ENCODE results near the gene APBB2. TPM values are rescaled to one million over a fixed set of nuclear protein-coding genes. Genes with fewer than 3 reads are reported as not detected.

APBB2 gene
- total RNA-seq, 1 experiment from 2014 or later, result 46.0 TPM

GRCh38 chr4:41189666-41190065, 24.7 kb downstream of the APBB2 start:
- intact Hi-C loops (cut with micrococcal nuclease; ENCODE audit: unreplicated experiment), result no loop called here
- Histone ChIP-seq H4K20me1 (ENCODE audit: insufficient read depth) (peaks cover 7% of the 10 kb centered on the region; the same call in 1 of the 2 replicates), H3F3A (ENCODE audit: insufficient read depth, low read depth) (peaks cover 11% of the 10 kb centered on the region; the same call in 1 of the 2 replicates), H3K4me1 (replicated peaks; ENCODE audit: insufficient read depth) (peaks cover 31% of the 10 kb centered on the region), H3K9me2 (ENCODE audit: insufficient read depth) (no peaks in the 10 kb centered on the region), H3K9me3 (ENCODE audit: insufficient read depth, low read depth) (0 out of 2 replicates have a peak, but pooled peaks cover 4% of the 10 kb centered on the region), H3K79me2 (ENCODE audit: low read depth) (peaks cover 21% of the 10 kb centered on the region), H3K27me3 (ENCODE audit: insufficient read depth, low read depth) (no peaks in the 10 kb centered on the region), H3K27ac (no peak overlapping the region), H3K36me3 (ENCODE audit: low read depth) (no peaks in the 10 kb centered on the region), H2AFZ (no peak overlapping the region), H3K4me3 (no peak overlapping the region), H3K4me2 (no peak overlapping the region)
- TF ChIP-seq EZH2 (IDR thresholded peaks at IDR 0.05; ENCODE audit: low read depth) (no peak), CTCF (conservative IDR thresholded peaks at IDR 0.05) (no peak)
- POLR2A ChIA-PET (ENCODE audit: unreplicated experiment), result interaction anchor here (0.6 kb wide), 1 partner anchor 19 kb away, joined by 4 read pairs; no protein-coding TSS in a partner anchor
- DNase-seq, result no peak
- CTCF ChIA-PET, result no interaction called here
- BruUV-seq (replicated peaks), result no TSS peak

- intact Hi-C loops (cut with micrococcal nuclease; ENCODE audit: unreplicated experiment), result no loop called here
- Histone ChIP-seq H4K20me1 (ENCODE audit: insufficient read depth) (peaks cover 7% of the 10 kb centered on the region; the same call in 1 of the 2 replicates), H3K4me2 (no peak overlapping the region), H3K27me3 (ENCODE audit: insufficient read depth, low read depth) (no peaks in the 10 kb centered on the region), H3K9me3 (ENCODE audit: insufficient read depth, low read depth) (0 out of 2 replicates have a peak, but pooled peaks cover 4% of the 10 kb centered on the region), H3K9me2 (ENCODE audit: insufficient read depth) (no peaks in the 10 kb centered on the region), H3K4me1 (replicated peaks; ENCODE audit: insufficient read depth) (peaks cover 37% of the 10 kb centered on the region), H3K27ac (no peak overlapping the region), H3K4me3 (no peak overlapping the region), H3K36me3 (ENCODE audit: low read depth) (no peaks in the 10 kb centered on the region), H3K79me2 (ENCODE audit: low read depth) (peaks cover 27% of the 10 kb centered on the region), H3F3A (ENCODE audit: insufficient read depth, low read depth) (peaks cover 11% of the 10 kb centered on the region; the same call in 1 of the 2 replicates), H2AFZ (no peak overlapping the region)
- CTCF ChIA-PET, result no interaction called here
- BruUV-seq (replicated peaks), result no TSS peak
- DNase-seq, result no peak
- TF ChIP-seq EZH2 (IDR thresholded peaks at IDR 0.05; ENCODE audit: low read depth) (no peak), CTCF (conservative IDR thresholded peaks at IDR 0.05) (no peak)
- POLR2A ChIA-PET (ENCODE audit: unreplicated experiment), result interaction anchor here (0.6 to 0.7 kb wide), 2 partner anchors 20 to 1729 kb away, joined by 4 to 5 read pairs; no protein-coding TSS in a partner anchor
These were observed 25.3 kb downstream of the APBB2 start for GRCh38 chr4:41189076-41189475.

- DNase-seq, result peak; percentile 24 to 90
- no peaks in the 10 kb centered on the region for H3K9me2 ChIP-seq (ENCODE audit: insufficient read depth)
- H3K9me3 ChIP-seq (ENCODE audit: insufficient read depth, low read depth), result 0 out of 2 replicates have a peak, but pooled peaks cover 4% of the 10 kb centered on the region
- peaks cover 7% of the 10 kb centered on the region; the same call in 1 of the 2 replicates for H4K20me1 ChIP-seq (ENCODE audit: insufficient read depth)
- intact Hi-C loops (cut with micrococcal nuclease; ENCODE audit: unreplicated experiment), result loop anchor here (2.0 kb wide), 1 partner anchor 19 kb away; no protein-coding TSS in a partner anchor
- no peaks in the 10 kb centered on the region for H3K27me3 ChIP-seq (ENCODE audit: insufficient read depth, low read depth)
- peaks cover 38% of the 10 kb centered on the region for H3K4me1 ChIP-seq (replicated peaks; ENCODE audit: insufficient read depth)
- TF ChIP-seq EZH2 (IDR thresholded peaks at IDR 0.05; ENCODE audit: low read depth), result no peak
- no peak for TF ChIP-seq CTCF (conservative IDR thresholded peaks at IDR 0.05)
- no TSS peak for BruUV-seq (replicated peaks)
- H3K4me2 ChIP-seq, result peak overlapping the region; percentile 61
- ChIA-PET POLR2A (ENCODE audit: unreplicated experiment) (interaction anchor here (0.5 to 1.1 kb wide), 8 partner anchors 13 to 72 kb away, joined by 3 to 14 read pairs (median 4); partner anchors contain the start of gene UCHL1), CTCF (interaction anchor here (0.6 to 1.3 kb wide), 2 partner anchors 19 to 28 kb away, joined by 3 read pairs; partner anchors contain the start of gene APBB2)
- no peak overlapping the region for H2AFZ ChIP-seq
- peaks cover 11% of the 10 kb centered on the region; the same call in 1 of the 2 replicates for H3F3A ChIP-seq (ENCODE audit: insufficient read depth, low read depth)
- peak overlapping the region; percentile 67 for H3K27ac ChIP-seq
- peaks cover 35% of the 10 kb centered on the region for H3K79me2 ChIP-seq (ENCODE audit: low read depth)
- 0 out of 2 replicates have a peak overlapping the region, but pooled peaks have one; percentile 15 for H3K4me3 ChIP-seq
- no peaks in the 10 kb centered on the region for H3K36me3 ChIP-seq (ENCODE audit: low read depth)
These were observed 28.4 kb downstream of the APBB2 start for GRCh38 chr4:41185614-41186592.
